NCI-H510A (cell line): ENCODE results near the gene SREBF2.

Experiments used
- DNase-seq: peaks from one replicate; lab custom pipeline; 2025; lab: John Stamatoyannopoulos, UW

The SREBF2 gene

GRCh38 chr22:41876675-41877074 lies 43.8 kb downstream of the SREBF2 start:
- no peak for DNase-seq

DNA sequence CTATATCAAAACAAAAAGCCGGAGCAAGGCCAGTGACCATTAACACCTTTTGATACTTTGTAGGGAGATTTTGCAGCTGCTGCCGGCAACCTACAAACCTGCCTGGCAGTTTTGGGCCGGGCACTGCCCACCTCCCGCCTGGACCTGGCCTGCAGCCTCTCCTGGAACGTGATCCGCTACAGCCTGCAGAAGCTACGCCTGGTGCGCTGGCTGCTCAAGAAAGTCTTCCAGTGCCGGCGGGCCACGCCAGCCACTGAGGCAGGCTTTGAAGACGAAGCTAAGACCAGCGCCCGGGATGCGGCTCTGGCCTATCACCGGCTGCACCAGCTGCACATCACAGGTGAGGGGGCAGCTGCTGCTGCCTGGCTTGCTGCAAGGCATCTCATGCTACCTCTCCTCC lies 47.7 kb downstream of the SREBF2 start:
- no peak for DNase-seq

DNA sequence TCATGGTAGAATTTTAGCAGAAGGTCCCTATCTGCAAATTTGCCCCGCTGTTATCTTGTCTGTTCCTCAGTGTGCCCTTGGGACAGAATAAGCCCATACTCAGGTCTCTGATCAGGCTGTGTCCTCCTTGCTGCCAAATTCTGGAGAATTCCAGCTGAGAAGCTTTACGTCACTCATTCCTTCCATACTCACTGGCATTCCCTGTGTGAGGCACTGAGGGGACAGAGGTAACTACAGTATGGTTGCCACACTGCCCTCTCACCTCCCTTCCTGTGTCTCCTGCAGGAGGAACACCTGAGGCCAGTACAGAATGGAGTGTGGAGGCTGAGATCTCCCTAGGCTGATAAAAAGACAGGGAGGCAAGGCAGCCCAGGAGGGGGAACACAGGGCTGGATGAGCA lies 50.5 kb downstream of the SREBF2 start:
- DNase-seq: no peak

DNA sequence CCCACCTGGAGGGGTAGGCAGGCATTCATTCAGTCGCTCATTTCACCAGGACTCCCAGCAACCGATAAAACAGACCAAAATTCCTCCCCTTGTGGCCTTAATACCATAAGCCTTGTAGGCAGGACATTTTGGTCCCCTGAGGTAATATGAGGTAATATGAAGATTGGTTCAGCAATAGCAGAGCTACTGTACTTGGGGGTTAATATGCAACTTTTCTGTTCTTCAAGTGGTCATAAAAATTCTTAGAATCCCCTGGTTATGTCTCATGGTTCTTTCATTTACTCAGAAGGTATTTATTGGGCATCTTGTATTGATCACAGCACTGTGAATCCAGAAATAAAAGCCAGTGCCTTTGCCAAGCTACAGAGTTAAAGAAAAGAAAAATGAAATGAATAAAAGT lies 52.2 kb downstream of the SREBF2 start:
- DNase-seq: no peak

DNA sequence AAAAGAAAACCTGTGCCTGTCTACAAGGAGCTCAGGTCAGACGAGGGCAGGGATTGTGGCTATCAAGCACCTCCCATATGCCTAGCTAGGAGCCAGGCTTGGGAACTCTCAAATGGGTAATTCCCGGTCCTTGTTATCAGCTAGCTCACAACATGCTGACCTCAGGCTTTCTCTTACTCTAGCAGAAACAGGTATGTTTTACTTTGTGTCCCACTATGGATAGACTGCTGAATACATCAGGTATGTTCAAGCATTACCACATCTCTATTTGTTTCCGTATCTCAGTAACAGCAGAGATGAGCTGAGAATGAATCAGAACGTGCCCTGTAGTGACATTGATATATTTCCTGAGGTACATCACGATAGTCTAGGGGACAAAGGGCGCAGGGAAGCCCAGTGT lies 52.6 kb downstream of the SREBF2 start:
- DNase-seq: no peak

DNA sequence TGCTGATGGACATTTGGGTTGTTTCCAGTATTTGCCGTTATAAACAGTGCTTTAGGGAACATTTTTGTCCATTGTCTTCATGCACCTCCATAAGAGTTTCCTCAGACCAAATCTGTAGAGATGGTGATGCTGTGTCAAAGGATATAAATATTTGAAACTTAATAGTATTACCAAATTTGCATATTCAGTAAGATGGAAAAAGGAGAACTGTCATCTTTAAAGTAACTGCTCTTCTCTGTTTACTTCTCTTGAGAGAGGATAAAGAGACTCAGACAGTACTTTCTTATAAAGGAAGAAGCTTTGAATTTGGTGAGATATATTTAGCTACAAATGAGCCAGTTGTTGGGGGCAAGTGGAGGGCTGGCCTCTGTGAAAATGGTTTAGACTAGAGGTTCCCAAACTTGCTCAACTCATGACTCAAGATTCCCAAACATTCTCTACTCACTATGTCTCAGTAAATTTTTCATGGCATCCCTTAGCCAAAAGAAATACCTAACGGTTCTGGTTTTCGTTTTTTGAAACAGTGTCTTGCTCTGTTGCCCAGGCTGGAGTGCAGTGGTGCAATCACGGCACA lies 55.8 kb downstream of the SREBF2 start:
- DNase-seq: no peak

DNA sequence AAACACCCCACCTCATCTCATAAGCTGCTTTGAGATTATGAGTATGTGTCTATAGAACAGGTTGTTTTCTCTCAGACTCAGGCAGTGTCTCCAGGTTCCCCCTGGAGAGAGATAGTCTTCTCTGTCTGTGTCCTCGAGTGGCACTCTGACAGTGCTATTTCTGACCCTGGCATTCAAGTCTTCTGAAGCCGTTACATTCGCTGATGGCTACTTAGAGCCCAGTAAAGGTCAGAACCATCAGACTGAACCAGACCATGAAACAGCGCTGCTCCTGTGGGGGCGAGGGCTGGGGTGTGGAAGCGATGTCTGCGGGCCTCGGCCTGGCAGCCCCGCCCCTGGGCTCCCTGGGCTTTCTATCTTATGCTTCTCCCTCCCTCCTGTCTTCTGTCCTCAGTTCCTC lies 58.5 kb downstream of the SREBF2 start:
- no peak for DNase-seq

GRCh38 chr22:41892721-41893120 lies 59.8 kb downstream of the SREBF2 start:
- no peak for DNase-seq

DNA sequence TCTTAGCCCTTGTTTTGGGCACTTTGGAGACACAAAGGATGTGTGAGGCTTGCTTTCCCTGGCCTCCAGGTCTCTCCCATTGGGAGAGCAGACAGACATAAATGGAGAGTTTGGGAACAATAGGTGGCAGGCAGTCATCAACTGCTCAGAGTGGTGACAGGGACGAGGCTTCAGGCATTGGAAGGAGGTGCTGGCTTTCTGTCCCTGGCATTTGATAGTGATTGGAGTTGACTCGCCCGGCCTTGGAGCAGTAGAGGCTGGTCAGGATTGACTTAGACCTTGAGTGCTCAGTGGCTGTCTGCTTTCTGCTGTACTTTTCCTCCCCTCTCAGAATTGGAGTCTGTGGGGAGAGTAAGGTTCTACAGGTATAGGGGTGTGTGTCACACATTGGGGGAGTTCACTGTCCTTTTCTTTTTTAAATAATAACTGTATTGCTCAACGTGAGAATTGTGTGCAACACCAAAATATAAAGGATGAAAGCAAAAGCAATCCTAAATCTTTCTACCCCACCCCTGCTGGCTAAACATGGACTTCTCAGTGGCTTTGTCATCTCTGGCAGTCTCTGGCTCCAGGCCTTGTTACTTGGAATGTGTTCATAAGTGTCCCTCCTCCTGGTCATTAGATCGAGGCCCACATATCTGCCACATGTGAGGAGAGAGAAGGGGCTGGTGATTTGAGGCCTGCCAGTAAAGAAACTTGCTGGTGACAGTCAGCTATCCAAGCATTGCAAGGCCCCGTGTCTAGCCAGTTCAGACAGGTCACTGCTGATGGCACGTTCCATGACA lies 60.9 kb downstream of the SREBF2 start:
- no peak for DNase-seq

DNA sequence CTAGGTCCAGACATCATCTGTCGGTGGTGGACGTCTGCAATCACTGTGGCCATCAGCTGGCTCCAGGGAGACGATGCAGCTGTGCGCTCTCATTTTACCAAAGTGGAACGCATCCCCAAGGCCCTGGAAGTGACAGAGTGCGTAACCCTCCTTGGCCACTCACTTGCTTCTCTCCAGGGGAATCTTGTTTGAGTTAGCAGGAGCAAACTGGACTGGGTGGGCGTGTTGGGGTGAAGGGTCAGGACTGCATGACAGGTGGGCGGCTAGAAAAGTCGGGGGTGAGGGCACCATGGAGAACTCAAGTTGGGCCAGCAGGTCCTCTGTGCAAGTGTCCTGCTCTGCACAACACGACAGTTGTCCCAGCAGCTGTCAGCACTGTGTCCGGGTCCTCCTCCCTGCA lies 65.7 kb downstream of the SREBF2 start:
- DNase-seq: no peak

DNA sequence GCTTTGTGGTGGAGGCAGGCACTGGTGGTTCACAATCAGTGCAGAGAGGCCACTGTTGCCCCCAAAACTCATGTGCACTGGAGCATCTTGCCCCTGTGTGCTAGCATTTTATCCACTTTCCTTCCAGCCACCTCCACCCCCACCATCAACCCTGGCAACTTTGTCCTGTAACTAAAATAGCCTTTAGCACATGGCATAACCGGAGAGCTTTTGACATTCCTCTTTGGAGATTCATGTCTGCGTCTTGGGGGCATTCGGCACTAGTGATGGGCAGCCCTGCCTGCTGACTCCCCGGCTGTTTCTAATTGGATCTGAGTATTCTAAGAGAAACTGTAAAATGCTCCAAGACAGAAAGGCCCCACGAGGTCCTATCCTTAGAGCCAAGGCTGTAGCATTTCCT lies 66.2 kb downstream of the SREBF2 start:
- DNase-seq: no peak

DNA sequence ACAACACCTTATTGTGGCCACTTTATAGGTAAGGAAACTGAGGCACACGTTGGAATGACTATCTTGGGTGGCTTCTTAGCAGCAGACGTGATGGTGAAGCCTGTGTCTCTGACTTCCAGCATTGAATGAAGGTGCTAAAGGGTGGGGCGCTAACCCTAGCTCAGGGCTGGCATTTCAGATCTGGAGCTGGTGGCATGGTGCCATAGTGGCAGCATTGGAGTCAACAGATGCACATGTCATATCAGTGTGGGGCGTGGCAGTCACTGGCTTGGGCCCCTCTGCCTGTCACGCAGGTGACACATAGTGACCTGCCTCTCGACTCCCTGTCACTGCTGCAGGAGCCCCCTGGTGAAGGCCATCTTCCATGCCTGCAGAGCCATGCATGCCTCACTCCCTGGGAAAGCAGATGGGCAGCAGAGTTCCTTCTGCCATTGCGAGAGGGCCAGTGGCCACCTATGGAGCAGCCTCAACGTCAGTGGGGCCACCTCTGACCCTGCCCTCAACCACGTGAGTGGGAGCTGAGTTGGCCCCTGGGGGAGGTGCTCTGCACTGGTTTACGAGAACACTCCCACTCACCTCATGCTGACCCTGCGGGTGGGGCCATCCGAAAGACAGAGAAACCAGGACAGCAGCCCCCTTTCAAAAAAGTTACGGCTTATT lies 67.2 kb downstream of the SREBF2 start:
- no peak for DNase-seq

DNA sequence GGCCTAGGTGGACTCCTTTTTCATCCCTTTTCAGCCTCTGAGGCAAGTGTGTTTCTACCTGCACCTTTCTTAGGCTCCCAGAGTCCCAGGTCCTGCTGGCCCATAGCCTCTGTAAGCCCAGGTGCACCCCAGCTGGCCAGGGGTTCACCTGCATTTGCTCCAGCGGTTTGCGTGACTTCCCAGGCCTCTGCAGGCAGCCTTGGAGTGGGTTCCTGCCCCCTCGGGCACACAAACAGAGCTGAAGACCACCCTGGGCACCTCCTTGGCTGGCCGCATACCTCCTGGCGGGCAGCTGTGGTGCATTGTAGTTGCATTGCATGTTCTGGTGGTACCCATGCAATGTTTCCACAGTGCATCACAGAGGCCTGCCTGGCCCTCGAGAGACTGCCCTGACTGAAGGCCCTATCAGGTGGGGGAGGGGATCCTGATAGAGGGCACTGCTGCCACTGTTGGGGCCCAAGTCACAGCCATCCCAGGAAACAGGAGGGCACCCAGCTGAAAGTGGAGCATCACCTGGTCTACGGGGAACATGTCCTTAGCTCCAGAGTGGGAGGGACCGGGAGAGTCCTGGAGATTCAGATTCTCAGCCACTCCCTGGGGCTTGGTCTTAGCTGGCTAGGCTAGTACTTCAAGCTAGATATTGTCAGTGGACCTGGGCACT lies 67.9 kb downstream of the SREBF2 start:
- no peak for DNase-seq

GRCh38 chr22:41902016-41902415 lies 69.1 kb downstream of the SREBF2 start:
- DNase-seq: no peak

DNA sequence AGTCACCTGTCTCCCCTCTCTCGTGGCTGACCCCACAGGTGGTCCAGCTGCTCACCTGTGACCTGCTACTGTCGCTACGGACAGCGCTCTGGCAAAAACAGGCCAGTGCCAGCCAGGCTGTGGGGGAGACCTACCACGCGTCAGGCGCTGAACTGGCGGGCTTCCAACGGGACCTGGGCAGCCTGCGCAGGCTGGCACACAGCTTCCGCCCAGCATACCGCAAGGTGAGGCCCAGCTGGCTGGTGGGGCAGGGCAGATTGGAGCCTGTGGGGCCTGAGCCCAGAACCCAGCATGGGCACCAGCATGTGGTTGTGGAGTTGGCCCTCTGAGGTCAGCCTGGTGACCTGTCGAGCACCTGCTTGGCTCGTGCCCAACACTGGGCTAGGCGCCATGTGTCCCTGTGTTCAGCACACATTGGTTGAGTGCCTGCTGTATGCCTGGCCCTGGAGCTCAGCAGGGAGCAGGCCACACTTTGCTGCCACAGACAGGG lies 70.1 kb downstream of the SREBF2 start:
- no peak for DNase-seq

- DNase-seq: no peak
These were observed 71.8 kb downstream of the SREBF2 start for GRCh38 chr22:41904450-41905410.

DNA sequence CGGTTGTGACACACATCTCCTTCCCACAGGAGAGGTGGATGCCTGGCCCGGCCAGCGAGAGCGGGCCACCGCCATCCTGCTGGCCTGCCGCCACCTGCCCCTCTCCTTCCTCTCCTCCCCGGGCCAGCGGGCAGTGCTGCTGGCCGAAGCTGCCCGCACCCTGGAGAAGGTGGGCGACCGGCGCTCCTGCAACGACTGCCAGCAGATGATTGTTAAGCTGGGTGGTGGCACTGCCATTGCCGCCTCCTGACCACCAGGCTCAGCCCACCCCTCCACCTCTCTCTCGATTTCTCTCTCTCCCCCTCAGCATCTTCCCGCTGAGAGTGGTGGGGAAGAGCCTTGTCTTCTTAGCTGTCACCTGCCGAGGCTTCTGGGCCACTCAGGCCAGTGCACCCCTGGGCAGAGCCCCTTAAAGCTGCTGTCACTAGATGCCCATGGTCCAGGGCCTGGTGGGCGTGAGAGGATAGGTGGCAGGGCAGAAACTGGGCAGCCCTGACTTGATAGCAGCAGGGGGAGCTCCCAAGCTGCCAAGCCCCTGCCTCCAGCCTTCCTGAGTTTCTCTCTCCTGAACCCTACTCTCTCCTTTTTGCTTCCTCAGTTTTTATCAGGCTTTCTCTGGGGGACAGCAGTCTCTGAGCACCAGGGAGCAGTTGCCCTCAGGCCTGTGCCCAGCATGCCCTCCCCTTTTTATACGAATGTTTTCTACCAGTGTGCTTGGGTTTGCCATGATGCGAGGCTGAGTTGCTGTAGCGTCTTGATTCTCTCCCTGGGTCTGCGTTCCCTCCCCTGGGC lies 72.7 kb downstream of the SREBF2 start:
- DNase-seq: no peak

DNA sequence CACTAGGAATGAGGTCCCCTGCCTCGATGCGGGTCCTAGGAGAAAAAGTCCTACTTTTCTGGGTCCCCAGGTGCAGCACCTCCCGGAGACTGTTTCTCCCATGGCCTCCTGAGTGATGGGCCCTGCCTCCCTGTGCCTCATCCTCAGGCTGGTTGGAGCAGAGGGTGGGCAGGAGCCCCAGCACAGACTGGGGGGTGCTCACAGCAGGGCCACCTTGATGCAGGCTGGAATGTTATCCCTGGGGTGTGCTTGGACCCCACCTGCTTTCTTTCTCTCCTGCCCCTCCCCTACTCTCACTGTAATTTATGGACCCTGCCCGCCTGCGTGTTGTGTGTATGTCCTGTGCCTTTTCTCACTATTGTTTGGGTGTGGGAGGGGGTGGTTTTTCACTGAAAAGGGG lies 73.9 kb downstream of the SREBF2 start:
- no peak for DNase-seq

GRCh38 chr22:41907436-41908401 lies 74.8 kb downstream of the SREBF2 start:
- DNase-seq: no peak
